GM19467 (cell line): ENCODE results near the gene SFRP2.

Source experiments
- ATAC-seq: cut with Tn5 transposase; IDR thresholded peaks from one replicate; pipeline ENCODE4 v1.9.1; 2021; ENCODE audit warnings: mild to moderate bottlenecking, moderate library complexity; ENCODE audit not compliant: unreplicated experiment

SFRP2 gene, protein sequence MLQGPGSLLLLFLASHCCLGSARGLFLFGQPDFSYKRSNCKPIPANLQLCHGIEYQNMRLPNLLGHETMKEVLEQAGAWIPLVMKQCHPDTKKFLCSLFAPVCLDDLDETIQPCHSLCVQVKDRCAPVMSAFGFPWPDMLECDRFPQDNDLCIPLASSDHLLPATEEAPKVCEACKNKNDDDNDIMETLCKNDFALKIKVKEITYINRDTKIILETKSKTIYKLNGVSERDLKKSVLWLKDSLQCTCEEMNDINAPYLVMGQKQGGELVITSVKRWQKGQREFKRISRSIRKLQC

DNA sequence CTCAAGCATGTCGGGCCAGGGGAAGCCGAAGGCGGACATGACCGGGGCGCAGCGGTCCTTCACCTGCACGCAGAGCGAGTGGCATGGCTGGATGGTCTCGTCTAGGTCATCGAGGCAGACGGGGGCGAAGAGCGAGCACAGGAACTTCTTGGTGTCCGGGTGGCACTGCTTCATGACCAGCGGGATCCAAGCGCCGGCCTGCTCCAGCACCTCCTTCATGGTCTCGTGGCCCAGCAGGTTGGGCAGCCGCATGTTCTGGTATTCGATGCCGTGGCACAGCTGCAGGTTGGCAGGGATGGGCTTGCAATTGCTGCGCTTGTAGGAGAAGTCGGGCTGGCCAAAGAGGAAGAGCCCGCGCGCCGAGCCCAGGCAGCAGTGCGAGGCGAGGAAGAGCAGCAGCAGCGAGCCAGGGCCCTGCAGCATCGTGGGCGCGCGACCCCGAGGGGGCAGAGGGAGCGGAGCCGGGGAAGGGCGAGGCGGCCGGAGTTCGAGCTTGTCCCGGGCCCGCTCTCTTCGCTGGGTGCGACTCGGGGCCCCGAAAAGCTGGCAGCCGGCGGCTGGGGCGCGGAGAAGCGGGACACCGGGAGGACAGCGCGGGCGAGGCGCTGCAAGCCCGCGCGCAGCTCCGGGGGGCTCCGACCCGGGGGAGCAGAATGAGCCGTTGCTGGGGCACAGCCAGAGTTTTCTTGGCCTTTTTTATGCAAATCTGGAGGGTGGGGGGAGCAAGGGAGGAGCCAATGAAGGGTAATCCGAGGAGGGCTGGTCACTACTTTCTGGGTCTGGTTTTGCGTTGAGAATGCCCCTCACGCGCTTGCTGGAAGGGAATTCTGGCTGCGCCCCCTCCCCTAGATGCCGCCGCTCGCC, at the start of gene SFRP2:
SFRP2 (minus strand) TSS at position 671 of the 864 bp plus-strand sequence; CDS start at position 423, 248 bp downstream.
- no peak for ATAC-seq

- ATAC-seq, result no peak
Measured at GRCh38 chr4:153838564-153838963, 49.7 kb upstream of the SFRP2 start.

DNA sequence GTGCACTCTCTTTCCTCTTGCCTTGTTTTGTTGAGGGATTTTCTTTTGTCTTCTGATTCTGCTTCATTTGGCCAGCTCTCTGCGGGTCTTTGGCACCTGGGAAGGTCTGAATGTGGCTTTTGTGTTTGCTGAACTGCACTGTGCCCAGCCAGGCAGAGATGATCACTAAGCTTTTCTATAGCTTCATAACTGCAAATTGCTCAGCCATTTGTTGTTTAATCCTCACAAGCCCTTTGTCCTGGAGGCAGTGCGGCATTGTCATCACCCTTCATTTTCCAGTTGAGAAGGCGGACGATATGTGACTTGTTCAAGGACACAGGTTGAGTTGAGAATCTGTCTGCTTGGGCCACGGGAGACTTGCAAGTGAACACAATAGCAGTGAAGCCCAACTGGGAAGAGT, 46.0 kb upstream of the SFRP2 start:
- ATAC-seq, result no peak

DNA sequence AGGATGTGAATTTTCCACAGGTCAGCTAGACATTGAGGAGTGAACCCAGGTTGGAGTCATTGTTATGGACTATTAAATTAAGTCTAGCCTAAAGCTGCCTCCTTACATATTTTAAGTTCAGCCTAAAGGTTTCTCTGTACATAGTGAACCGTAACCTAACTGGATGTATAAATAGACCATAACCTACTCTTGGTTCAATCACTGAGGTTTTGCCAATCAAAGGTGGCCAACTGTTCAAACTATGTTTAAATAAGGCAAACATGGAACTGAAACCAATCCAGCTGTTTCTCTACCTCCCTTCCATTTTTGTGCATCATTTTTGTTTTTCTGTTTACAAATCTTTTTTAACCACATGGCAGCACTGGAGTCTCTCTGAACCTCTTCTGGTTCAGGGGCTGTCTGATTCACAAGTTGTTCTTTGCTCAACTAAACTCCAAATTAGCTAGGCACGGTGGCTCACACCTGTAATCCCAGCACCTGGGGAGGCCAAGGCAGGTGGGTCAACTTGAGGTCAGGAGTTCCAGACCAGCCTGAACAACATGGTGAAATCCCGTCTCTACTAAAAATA, 43.9 kb upstream of the SFRP2 start:
- ATAC-seq, result no peak

DNA sequence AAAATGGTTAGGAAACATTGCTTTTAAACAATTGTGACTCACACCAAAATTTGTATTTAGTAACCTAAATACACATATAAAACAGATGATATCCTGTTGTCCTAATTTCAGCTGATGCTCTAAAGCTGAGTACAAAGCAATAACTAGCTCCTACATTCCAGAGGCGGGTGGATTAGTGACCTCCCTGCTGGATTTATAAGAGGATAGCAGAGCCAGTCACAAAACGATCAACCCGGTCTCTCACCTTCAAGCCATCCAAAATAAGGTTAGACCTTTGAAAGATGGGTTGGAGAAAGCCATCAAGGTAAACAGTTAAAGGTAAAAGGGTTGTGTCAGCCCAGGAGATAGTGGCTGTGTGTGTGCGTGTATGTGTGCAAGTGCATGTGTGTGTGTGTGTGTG, 43.2 kb upstream of the SFRP2 start:
- no peak for ATAC-seq

- ATAC-seq, result no peak
Measured at GRCh38 chr4:153831245-153831644, 42.4 kb upstream of the SFRP2 start.

DNA sequence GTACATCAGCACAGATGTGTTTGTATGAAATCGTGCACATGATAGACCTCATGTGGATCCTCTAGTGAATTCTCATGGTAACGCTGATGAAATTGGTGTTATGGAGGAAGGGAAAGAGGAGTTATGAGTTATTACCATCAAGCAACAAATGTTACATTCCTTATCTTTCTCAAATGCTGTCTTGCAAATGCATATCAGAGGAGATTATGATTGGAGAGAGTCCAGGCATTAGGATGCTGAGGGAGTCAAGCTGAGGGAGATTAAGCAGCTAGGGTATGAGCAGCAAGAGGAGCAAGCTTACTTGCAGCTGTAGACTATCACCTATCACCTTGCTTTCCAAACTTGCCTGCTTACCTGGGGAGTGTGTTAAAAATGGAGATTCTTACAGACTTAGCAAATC, 36.8 kb upstream of the SFRP2 start:
- ATAC-seq, result no peak

DNA sequence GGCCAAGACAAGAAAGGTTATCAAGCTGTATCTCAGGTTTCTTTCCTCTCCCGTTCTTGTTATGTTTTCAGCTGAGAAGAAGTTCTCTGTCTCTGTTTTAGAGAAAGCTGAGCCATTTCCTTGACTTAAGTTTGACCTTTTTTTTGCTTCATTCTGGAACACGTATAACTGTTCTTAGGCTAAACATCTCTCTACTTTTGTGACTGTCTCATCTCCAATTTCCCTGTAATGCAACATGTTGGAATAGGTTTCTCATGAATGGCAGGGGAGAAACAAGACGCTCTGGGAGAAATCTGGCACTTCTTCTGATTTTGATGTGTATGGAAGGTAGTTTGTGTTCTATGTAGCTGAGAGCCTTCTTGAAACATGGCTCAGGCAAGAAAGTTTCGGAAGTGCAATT, 36.2 kb upstream of the SFRP2 start:
- no peak for ATAC-seq

DNA sequence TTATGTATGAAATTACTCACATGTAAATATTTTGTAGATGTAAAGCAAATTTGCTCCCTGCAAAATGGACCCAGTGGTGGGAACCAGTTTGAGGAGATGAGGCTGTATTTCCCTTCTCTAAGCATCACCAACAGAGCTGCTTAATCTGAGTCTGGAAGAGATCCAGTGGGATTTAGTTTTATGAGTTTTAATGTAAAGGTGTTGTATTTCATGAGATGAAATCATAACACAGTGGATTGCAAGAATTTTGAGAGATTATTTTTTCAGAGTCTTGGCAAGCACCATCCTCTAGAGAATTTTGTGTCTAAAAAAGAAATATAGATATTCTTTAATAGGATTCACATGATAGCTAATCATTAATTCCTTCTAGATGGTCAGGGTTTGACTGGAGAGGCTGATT, 35.6 kb upstream of the SFRP2 start:
- no peak for ATAC-seq

DNA sequence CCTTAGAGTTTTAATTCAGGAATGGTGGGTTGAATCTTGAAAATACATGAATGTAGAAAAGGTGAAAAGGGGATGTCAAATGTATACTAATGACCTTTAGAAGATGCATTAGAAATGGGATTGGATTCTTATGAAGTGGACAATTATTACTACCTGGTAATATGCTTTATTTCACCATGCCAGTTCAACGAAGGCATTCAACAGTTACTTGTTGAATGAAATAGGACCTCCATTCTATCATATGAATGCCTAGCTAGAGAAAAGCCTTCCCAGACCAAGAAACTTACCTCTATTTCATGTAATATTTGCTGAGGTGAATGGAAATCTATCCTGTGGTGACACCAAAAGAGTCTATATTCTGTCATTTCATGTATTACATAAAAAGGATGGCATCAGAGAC, 34.6 kb upstream of the SFRP2 start:
- ATAC-seq, result no peak

DNA sequence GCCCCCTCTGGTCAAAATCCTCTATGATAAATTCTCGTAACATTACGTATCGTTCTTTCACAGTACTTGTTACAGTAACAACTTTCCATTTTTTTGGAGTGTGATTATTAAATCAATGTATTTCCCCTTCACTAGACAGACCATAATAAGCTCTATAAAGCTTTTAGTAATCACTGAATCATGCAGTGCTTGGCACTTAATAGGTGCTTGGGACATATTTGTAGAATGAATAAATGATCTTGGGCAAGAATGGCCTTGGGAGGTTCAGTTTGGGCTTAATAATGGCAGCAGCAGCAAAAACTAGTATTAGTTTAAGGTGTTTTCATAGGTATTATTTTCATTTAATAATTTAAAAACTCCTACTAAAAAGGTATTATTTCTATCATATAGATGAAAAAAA, 33.4 kb upstream of the SFRP2 start:
- ATAC-seq, result no peak

DNA sequence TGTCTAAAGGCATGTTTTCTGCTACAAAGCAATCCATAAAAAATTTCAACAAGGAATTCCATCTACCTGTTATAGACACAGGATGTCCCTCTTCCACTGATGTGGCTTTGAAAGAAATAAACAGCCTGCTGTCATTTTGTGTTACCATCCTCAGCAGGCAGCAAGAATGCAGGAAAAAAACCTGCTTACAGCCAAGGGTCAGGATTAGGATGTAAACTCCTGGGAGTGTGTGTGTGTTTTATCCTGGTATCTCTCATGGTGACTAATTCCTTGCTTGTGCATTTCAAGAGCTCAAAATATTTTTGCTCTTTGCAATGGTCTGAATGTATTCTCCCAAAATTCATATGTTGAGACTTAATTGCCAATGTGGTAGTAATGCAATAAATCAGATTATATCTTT, 28.6 kb upstream of the SFRP2 start:
- ATAC-seq, result no peak

GRCh38 chr4:153816542-153816941, 27.7 kb upstream of the SFRP2 start:
- no peak for ATAC-seq

DNA sequence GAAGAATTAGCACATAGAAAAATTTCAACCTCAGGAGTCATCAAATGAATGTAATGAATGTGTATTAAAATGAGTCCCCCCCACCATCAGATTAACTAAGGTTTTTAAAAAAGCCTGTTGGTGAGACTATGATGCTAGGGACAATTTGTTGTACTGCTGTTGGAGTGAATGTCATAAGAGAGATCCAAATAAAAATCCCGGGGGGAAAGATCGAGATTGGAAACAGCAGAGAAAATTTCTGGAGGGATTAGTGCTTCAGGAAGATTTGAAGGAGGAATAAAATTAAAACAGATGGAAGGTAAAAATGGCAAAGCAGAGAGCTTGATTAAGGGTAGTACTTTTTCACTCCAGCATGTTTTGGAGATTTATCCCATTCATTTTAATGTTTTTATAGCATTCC, 25.9 kb upstream of the SFRP2 start:
- no peak for ATAC-seq

- ATAC-seq, result no peak
Measured at GRCh38 chr4:153809916-153810810, 21.3 kb upstream of the SFRP2 start.

DNA sequence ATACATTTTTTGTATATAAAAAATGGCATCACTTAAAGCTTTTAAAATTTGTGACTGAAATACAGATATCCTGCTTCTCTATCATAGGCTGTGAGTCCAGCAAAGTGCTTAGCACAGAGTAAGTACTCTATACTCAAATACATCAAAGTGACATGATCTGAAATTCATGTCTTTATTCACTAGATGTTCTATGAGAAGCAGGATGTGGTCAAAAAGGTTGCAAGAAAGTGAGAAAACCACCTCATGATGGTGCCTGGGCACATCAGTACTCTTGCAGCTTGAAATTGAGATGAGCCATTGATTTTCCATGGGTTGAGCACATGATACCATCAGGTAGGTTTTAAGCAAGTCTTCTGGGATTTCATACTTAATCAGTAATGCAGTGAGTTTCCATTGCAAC, 20.4 kb upstream of the SFRP2 start:
- peak; percentile 69 for ATAC-seq

DNA sequence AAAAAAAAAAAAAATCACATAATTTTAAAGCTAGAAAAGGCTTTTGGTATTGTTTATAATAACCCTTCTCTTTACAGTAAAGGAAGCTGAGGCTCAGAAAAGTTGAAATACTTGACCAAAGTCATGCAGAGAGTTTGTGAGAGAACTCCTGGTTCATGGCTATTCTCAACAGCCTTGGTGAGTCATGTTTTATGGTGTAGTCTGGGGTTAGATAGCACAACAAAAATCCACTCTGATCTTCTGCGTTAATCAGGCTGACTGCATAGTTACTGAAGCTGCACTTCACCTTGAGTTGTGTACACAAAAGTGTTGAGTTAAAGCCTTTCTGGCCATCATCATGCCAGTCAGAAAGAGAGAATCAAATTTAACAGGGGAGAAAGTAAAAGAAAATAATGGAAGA, 19.3 kb upstream of the SFRP2 start:
- ATAC-seq, result no peak

DNA sequence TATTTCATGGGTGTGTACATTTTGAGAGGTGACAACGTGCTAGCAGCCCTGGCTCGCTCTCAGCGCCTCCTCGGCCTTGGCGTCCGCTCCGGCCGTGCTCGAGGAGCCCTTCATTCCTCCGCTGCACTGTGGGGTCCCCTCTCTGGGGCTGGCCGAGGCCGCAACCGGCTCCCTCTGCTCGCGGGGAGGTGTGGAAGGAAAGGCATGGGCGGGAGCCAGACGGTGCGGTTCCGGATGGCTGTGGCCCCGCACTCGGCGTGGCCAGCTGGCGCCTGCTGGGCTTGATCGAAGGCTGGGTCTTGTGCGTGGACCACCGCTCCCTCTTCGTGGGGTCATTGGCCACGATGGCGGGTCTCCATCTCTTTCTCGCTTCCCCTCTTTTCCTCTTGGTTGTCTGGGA, 17.2 kb upstream of the SFRP2 start:
- ATAC-seq, result no peak

- ATAC-seq, result no peak
Measured at GRCh38 chr4:153804722-153805121, 15.8 kb upstream of the SFRP2 start.

GRCh38 chr4:153799694-153800074, 10.8 kb upstream of the SFRP2 start:
- no peak for ATAC-seq
